Calu3 (cell line): ENCODE measurements around the gene QRICH2. TPM values are rescaled to one million over a fixed set of nuclear protein-coding genes. Genes with fewer than 3 reads are reported as not detected.
"Not testable (repeated sequence)": the region's sequence is repeated elsewhere in the genome, so short reads cannot be mapped to it uniquely, and the experiment has no call there.

Experiments
- BruUV-seq: library from RNA; stranded (reverse); fragments of 400-500 nt; replicated peaks from 2 replicates; lab custom pipeline; 2021; lab: Mats Ljungman, UMichigan
- CTCF ChIA-PET: fragments of 300-600 bp; sonication (Branson Sonifier 250); formaldehyde crosslinking; loops from one replicate; lab custom pipeline; 2022; ENCODE audit warnings: antibody characterized with exemption; lab: Charles Lee
- DNase-seq: peaks from one replicate; pipeline ENCODE4 v3.0.0; 2022
- H3K27ac Mint-ChIP-seq: one replicate; pipeline ENCODE4 v1.8.0; 2022; ENCODE audit warnings: mixed read lengths; ENCODE audit not compliant: unreplicated experiment
- H3K27me3 Mint-ChIP-seq: one replicate; pipeline ENCODE4 v1.8.0; 2022; ENCODE audit warnings: mixed read lengths; ENCODE audit not compliant: unreplicated experiment
- H3K36me3 Mint-ChIP-seq: one replicate; pipeline ENCODE4 v1.8.0; 2022; ENCODE audit warnings: mild to moderate bottlenecking, moderate library complexity, mixed read lengths; ENCODE audit not compliant: insufficient read depth, unreplicated experiment
- H3K4me1 Mint-ChIP-seq: one replicate; pipeline ENCODE4 v1.8.0; 2022; ENCODE audit warnings: mild to moderate bottlenecking, low read depth, mixed read lengths; ENCODE audit not compliant: unreplicated experiment
- H3K4me3 Mint-ChIP-seq: one replicate; pipeline ENCODE4 v1.8.0; 2022; ENCODE audit warnings: mild to moderate bottlenecking, low read depth, moderate library complexity, mixed read lengths; ENCODE audit not compliant: unreplicated experiment
- H3K9me3 Mint-ChIP-seq: one replicate; pipeline ENCODE4 v1.8.0; 2022; ENCODE audit warnings: low read depth, mixed read lengths; ENCODE audit not compliant: unreplicated experiment
- CTCF ChIP-seq: fragments of 200-600 bp; IDR thresholded peaks from one replicate; pipeline ENCODE4 v1.8.0; 2022; ENCODE audit warnings: antibody characterized with exemption; ENCODE audit not compliant: unreplicated experiment
- intact Hi-C: fragments of 100-400 bp; cut with micrococcal nuclease; formaldehyde crosslinking; loops from one replicate; pipeline ENCODE4 v1.10.0; 2022; ENCODE audit not compliant: unreplicated experiment
- total RNA-seq: library from RNA; stranded (reverse); gene quantifications from 2 replicates; pipeline ENCODE4 v1.2.3, GENCODE V29; 2022

QRICH2 gene
- total RNA-seq, 1 experiment from 2014 or later, result 3.0 TPM

DNA sequence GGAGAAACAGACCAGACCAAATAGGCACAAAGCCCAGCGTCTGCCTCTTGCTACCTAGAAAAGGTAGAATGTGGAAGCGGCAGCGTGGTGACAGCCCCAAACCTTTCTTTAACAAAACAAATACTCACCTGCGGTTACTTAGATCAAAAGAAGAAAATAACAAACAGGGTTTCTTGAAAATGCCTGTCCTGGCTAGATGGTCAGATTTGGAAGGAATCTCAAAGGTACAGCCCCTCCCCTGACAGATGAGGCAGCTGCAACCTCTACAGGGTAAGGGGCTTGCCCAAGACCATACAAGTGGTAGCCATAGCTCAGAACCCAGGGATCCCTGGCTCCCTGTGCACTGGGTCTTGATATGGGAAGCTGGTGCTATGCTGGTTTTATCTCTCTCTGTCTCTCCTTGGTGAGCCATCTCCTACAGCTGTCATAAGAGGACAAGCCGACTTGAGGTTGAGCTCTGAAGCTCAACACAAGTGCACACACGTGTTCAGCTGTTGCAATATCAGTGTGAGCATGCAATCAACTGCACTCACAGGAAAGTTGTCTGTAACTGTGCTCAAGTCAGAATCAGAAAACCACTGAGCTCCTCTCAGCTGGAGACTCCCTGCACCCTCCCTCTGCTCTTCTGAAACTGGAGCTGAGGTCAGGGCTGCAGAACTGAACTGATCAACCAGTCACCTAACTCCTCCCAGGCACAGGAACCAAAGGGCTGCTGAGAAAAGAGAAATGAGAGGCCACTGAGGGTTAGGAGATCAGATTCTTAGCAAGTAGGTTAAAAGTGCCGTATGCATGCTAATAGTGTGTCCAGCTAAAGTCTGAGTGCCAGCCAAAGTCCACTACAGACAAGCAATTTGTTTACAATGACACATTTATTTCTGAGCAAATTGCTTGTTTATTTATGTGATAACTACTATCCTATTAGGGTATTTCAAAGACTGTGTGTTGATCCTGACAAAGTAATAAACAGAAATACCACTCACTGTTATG, 61.7 kb downstream of the QRICH2 start:
- BruUV-seq, result no TSS peak
- no peaks in the 10 kb centered on the region for H3K9me3 Mint-ChIP-seq
- H3K27me3 Mint-ChIP-seq, result no peaks in the 10 kb centered on the region
- H3K27ac Mint-ChIP-seq, result no peak overlapping the region
- peaks cover 7% of the 10 kb centered on the region for H3K36me3 Mint-ChIP-seq
- CTCF ChIA-PET, result interaction anchor here (0.6 to 2.9 kb wide), 6 partner anchors 9 to 65 kb away, joined by 3 to 10 read pairs (median 4); no protein-coding TSS in a partner anchor
- intact Hi-C loops, result no loop called here
- peaks cover 19% of the 10 kb centered on the region for H3K4me1 Mint-ChIP-seq
- H3K4me3 Mint-ChIP-seq, result no peak overlapping the region
- DNase-seq, result no peak
- no peak for TF ChIP-seq CTCF

GRCh38 chr17:76244721-76245120, 63.4 kb downstream of the QRICH2 start:
- H3K4me3 Mint-ChIP-seq, H3K9me3 Mint-ChIP-seq, intact Hi-C loops, DNase-seq, CTCF ChIA-PET, BruUV-seq, H3K27ac Mint-ChIP-seq, H3K27me3 Mint-ChIP-seq: not testable (repeated sequence)
- H3K36me3 Mint-ChIP-seq, result peaks cover 19% of the 10 kb centered on the region
- peaks cover 19% of the 10 kb centered on the region for H3K4me1 Mint-ChIP-seq

DNA sequence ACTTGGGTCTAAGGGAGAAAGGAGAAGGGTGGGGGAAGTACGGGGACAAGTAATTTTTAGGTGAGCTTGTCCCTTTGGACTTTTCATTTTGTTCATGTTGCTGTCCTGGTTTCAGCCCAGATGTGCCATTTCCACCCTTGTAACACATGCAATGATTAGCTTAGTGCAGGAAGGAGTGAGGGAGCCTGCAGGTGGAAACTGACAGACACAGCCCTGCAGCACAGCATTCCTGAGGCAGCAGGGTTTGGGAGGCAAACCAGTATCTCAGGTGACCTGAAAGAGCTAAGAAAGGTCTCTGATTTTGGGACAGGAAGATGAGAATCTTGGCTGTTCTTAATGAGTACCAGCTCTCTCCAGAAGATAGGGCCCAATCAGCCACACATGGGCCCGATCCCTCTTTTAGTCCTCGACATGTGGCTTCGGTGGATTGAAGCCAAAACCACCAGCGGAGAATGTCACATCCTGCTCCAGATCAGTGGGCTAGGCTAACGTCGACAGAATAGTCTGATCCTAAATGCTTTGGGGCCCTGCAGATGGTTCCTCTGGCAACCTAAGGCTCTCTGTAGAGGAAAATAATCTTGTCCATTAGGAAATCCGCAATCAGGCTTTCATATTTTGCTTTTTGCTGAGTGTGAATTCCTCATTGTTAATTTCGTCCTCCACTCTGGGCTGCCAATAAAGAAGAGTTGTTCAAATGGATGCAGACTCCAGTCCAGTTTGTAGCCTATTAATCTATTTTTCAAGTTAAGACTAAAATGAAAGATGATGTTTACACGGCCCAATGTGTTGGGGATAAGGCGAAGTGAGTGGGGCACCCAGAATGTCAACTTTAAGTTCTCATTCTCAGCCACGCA, 64.0 kb downstream of the QRICH2 start:
- peaks cover 21% of the 10 kb centered on the region for H3K4me1 Mint-ChIP-seq
- no peak for TF ChIP-seq CTCF
- CTCF ChIA-PET, result interaction anchor here (1.0 to 1.7 kb wide), 4 partner anchors 8 to 35 kb away, joined by 3 to 5 read pairs (median 4); no protein-coding TSS in a partner anchor
- BruUV-seq, result no TSS peak
- DNase-seq, result no peak
- H3K4me3 Mint-ChIP-seq, result no peak overlapping the region
- no peak overlapping the region for H3K27ac Mint-ChIP-seq
- intact Hi-C loops, result no loop called here
- no peaks in the 10 kb centered on the region for H3K27me3 Mint-ChIP-seq
- H3K36me3 Mint-ChIP-seq, result peaks cover 25% of the 10 kb centered on the region
- no peaks in the 10 kb centered on the region for H3K9me3 Mint-ChIP-seq

DNA sequence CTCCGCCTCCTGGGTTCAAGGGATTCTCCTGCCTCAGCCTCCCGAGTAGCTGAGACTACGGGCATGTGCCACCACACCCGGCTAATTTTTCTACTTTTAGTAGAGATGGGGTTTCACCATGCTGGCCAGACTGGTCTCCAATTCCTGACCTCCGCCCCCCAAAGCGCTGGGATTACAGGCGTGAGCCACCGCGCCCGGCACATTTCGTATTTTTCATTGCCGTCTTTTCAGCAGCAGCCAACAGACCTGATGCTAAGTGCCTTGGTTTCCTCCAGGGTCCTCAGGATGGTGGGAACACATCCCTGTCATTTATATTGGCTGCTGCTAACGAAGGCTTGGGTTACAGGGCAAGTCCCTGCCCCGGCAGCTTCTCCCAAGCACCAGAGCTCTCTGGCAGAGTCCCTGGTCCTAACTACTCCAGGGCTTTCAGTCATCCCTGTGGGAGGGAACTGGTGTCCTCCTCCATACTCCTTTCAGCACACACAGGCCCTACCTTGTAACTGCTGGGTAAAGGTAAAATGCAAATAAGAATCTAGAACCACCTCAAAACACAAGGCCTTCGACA, 66.3 kb downstream of the QRICH2 start:
- intact Hi-C loops, result no loop called here
- TF ChIP-seq CTCF, result no peak
- H3K27ac Mint-ChIP-seq, result peak overlapping the region; percentile 28
- no peaks in the 10 kb centered on the region for H3K27me3 Mint-ChIP-seq
- no TSS peak for BruUV-seq
- H3K9me3 Mint-ChIP-seq, result no peaks in the 10 kb centered on the region
- DNase-seq, result no peak
- peaks cover 25% of the 10 kb centered on the region for H3K36me3 Mint-ChIP-seq
- peaks cover 15% of the 10 kb centered on the region for H3K4me1 Mint-ChIP-seq
- CTCF ChIA-PET, result no interaction called here
- peak overlapping the region; percentile 82 for H3K4me3 Mint-ChIP-seq
